OCI-LY1 (cell line): ENCODE results near the gene ZHX3.

Source experiments
- H2AFZ ChIP-seq: fragments of 200-600 bp; sonication (generic), shearing (Covaris generic); 2 replicates; pipeline ENCODE4 v1.6.0; 2014; ENCODE audit warnings: antibody characterized with exemption, mild to moderate bottlenecking, low read length
- H3F3A ChIP-seq: fragments of 200-600 bp; sonication (generic), shearing (Covaris generic); 2 replicates; pipeline ENCODE4 v1.6.0; 2014; ENCODE audit warnings: mild to moderate bottlenecking, antibody characterized with exemption, low read length, moderate library complexity; ENCODE audit not compliant: insufficient read depth
- H3K27ac ChIP-seq: fragments of 200-600 bp; sonication (generic); 2 replicates; pipeline ENCODE4 v1.5.1; 2014; ENCODE audit warnings: low read length, mixed run types, mild to moderate bottlenecking, low read depth; ENCODE audit not compliant: poor library complexity, severe bottlenecking
- H3K27me3 ChIP-seq: fragments of 200-600 bp; sonication (generic); 2 replicates; pipeline ENCODE4 v1.6.0; 2014; ENCODE audit warnings: antibody characterized with exemption, mild to moderate bottlenecking, low read length, moderate library complexity; ENCODE audit not compliant: insufficient read depth
- H3K36me3 ChIP-seq: fragments of 200-600 bp; sonication (generic); 2 replicates; pipeline ENCODE4 v1.6.1; 2014; ENCODE audit warnings: mild to moderate bottlenecking, antibody characterized with exemption, low read length, moderate library complexity, mixed read lengths; ENCODE audit not compliant: insufficient read depth
- H3K4me1 ChIP-seq: fragments of 200-600 bp; sonication (generic); 2 replicates; pipeline ENCODE4 v1.5.1; 2014; ENCODE audit warnings: mild to moderate bottlenecking, low read length, moderate library complexity; ENCODE audit not compliant: insufficient read depth, severe bottlenecking
- H3K4me2 ChIP-seq: fragments of 200-600 bp; sonication (generic), shearing (Covaris generic); 2 replicates; pipeline ENCODE4 v1.6.1; 2014; ENCODE audit warnings: low read length
- H3K4me3 ChIP-seq: fragments of 200-600 bp; sonication (generic); 2 replicates; pipeline ENCODE4 v1.5.1; 2014; ENCODE audit warnings: low read length, low read depth, mild to moderate bottlenecking, mixed read lengths; ENCODE audit not compliant: poor library complexity, severe bottlenecking
- H3K79me2 ChIP-seq: fragments of 200-600 bp; shearing (Covaris generic); 2 replicates; pipeline ENCODE4 v1.6.1; 2016; ENCODE audit warnings: mixed run types, low read length, mixed read lengths; ENCODE audit not compliant: insufficient read depth
- H3K9ac ChIP-seq: fragments of 200-600 bp; sonication (generic), shearing (Covaris generic); 2 replicates; pipeline ENCODE4 v1.6.1; 2014; ENCODE audit warnings: mild to moderate bottlenecking, low read length, mixed read lengths
- H3K9me2 ChIP-seq: fragments of 200-600 bp; sonication (generic), shearing (Covaris generic); 2 replicates; pipeline ENCODE4 v1.6.1; 2014; ENCODE audit warnings: low read depth, mild to moderate bottlenecking, low read length, mixed read lengths
- H3K9me3 ChIP-seq: fragments of 200-600 bp; shearing (Covaris generic); 2 replicates; pipeline ENCODE4 v1.6.1; 2014; ENCODE audit warnings: low read length, mixed read lengths
- H4K20me1 ChIP-seq: fragments of 200-600 bp; sonication (generic), shearing (Covaris generic); 2 replicates; pipeline ENCODE4 v1.6.0; 2016; ENCODE audit warnings: mild to moderate bottlenecking, low read length; ENCODE audit not compliant: insufficient read depth
- CTCF ChIP-seq: fragments of 200-600 bp; sonication (generic), shearing (Covaris generic); IDR thresholded peaks from 2 replicates; pipeline ENCODE4 v1.5.1; 2017; ENCODE audit warnings: mild to moderate bottlenecking, antibody characterized with exemption, low read length, moderate library complexity, mixed read lengths
- EZH2 ChIP-seq: fragments of 200-600 bp; sonication (generic), shearing (Covaris generic); IDR thresholded peaks from 2 replicates; pipeline ENCODE4 v1.8.0; 2017; ENCODE audit warnings: borderline replicate concordance, mixed run types, mild to moderate bottlenecking, antibody characterized with exemption, low read length, moderate library complexity, mixed read lengths

Gene ZHX3

GRCh38 chr20:41224281-41224680 is 93.2 kb downstream of the ZHX3 start:
- TF ChIP-seq EZH2 (no peak), CTCF (no peak)
- Histone ChIP-seq H3K27ac (no peak overlapping the region), H3K27me3 (no peaks in the 10 kb centered on the region), H3K4me2 (no peak overlapping the region), H3K9me2 (no peaks in the 10 kb centered on the region), H3K36me3 (no peaks in the 10 kb centered on the region), H4K20me1 (no peaks in the 10 kb centered on the region), H3K4me1 (no peaks in the 10 kb centered on the region), H3K9ac (no peak overlapping the region), H3K79me2 (no peaks in the 10 kb centered on the region), H3K4me3 (no peak overlapping the region), H3F3A (no peaks in the 10 kb centered on the region), H2AFZ (no peak overlapping the region), H3K9me3 (no peaks in the 10 kb centered on the region)

GRCh38 chr20:41223112-41223511 is 94.4 kb downstream of the ZHX3 start:
- H3K27ac ChIP-seq: no peak overlapping the region
- H4K20me1 ChIP-seq: no peaks in the 10 kb centered on the region
- TF ChIP-seq EZH2 (no peak), CTCF (no peak)
- H3K79me2 ChIP-seq: no peaks in the 10 kb centered on the region
- no peaks in the 10 kb centered on the region for H3K36me3 ChIP-seq
- H3K27me3 ChIP-seq: no peaks in the 10 kb centered on the region
- H3K9me3 ChIP-seq: no peaks in the 10 kb centered on the region
- no peaks in the 10 kb centered on the region for H3K9me2 ChIP-seq
- H3K4me3 ChIP-seq: no peak overlapping the region
- H3F3A ChIP-seq: no peaks in the 10 kb centered on the region
- no peak overlapping the region for H3K4me2 ChIP-seq
- H3K9ac ChIP-seq: no peak overlapping the region
- no peak overlapping the region for H2AFZ ChIP-seq
- H3K4me1 ChIP-seq: no peaks in the 10 kb centered on the region

- H3K9me2 ChIP-seq: no peaks in the 10 kb centered on the region
- H3K4me2 ChIP-seq: no peak overlapping the region
- no peaks in the 10 kb centered on the region for H4K20me1 ChIP-seq
- no peak overlapping the region for H3K27ac ChIP-seq
- H3K79me2 ChIP-seq: no peaks in the 10 kb centered on the region
- H3K9me3 ChIP-seq: no peaks in the 10 kb centered on the region
- H3K4me3 ChIP-seq: no peak overlapping the region
- H3F3A ChIP-seq: no peaks in the 10 kb centered on the region
- no peaks in the 10 kb centered on the region for H3K27me3 ChIP-seq
- no peaks in the 10 kb centered on the region for H3K4me1 ChIP-seq
- H3K9ac ChIP-seq: no peak overlapping the region
- no peak overlapping the region for H2AFZ ChIP-seq
- TF ChIP-seq CTCF (no peak), EZH2 (no peak)
- no peaks in the 10 kb centered on the region for H3K36me3 ChIP-seq
Observed at GRCh38 chr20:41222703-41223102, 94.8 kb downstream of the ZHX3 start.
